Epithelial cell of esophagus (primary cell): ENCODE data around the gene EPHB1.

Experiments used
- DNase-seq: peaks from one replicate; pipeline ENCODE4 v3.0.0; 2010; ENCODE audit warnings: low read depth
- H3K4me3 ChIP-seq: 2 replicates; pipeline ENCODE4 v1.5.1; 2011; ENCODE audit warnings: mild to moderate bottlenecking, low read length, control low read depth
- CTCF ChIP-seq: IDR thresholded peaks from 2 replicates; pipeline ENCODE4 v1.5.1; 2011; ENCODE audit warnings: low read depth, mild to moderate bottlenecking, low read length, control low read depth, inconsistent platforms; ENCODE audit not compliant: insufficient read depth; ENCODE audit errors: missing control alignments

EPHB1 gene

GRCh38 chr3:134949150-134949549 lies 154.1 kb downstream of the EPHB1 start:
- no peak for TF ChIP-seq CTCF
- no peak overlapping the region for H3K4me3 ChIP-seq
- no peak for DNase-seq

DNA sequence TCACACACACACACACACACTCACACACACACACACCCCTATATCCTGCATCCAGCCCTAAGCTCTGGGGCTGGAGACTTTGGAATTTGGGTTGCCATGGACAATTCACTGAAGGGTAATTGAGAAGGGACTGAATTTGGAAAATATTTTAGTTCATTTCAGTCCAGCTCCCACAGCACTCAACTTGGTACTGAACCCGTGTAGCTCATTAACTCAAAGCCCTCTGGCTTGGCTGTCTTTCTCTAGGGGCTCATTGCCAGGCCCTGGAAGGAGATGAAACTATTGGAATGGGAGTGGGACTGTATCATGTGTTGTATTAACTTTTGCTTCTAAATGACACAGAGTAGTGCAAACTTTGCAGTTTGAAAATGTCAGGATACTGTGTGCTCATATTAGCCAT lies 157.3 kb downstream of the EPHB1 start:
- no peak for DNase-seq
- TF ChIP-seq CTCF: no peak
- no peak overlapping the region for H3K4me3 ChIP-seq

GRCh38 chr3:134955874-134956273 lies 160.8 kb downstream of the EPHB1 start:
- H3K4me3 ChIP-seq: no peak overlapping the region
- DNase-seq: no peak
- TF ChIP-seq CTCF: no peak

DNA sequence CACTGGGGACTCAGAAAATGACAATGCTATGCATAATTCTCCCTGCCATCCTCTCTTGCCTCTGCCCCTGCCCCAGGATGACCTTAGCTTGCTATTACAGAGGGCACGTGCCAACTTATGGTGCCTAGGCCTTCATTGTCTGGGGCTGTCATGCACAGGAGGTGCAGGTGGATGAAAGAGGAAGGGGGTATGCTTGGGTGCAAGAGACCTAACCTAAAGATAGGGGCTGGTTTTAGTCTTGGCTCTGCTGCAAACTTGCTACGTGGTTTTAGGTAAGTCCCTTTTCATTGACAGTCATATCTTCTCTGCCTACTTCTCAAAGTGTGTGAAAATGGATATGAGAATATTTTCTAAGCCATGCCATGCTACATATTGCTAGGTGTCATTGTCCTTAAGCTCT lies 161.3 kb downstream of the EPHB1 start:
- DNase-seq: no peak
- TF ChIP-seq CTCF: no peak
- H3K4me3 ChIP-seq: no peak overlapping the region

DNA sequence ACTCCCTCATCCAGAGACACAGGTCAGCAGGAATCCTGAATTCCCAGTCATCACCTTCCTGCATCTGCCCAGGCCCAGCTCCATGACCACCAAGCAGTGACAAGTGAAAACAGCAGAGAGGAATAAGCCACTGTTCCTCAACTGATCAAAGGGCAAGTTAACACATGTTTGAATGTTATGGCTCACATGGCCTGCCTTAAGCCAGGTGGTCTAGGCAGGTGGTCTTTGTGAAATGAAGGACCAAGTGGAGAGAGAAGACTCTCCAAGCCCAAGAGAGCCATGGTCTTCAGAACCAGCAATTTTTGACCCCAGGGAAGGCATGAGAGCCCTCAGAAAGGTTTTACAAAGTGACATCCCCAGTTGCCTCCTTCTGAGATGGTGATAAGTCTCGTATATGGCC lies 161.8 kb downstream of the EPHB1 start:
- no peak for DNase-seq
- no peak overlapping the region for H3K4me3 ChIP-seq
- no peak for TF ChIP-seq CTCF

GRCh38 chr3:134959516-134959915 lies 164.5 kb downstream of the EPHB1 start:
- no peak for TF ChIP-seq CTCF

GRCh38 chr3:134964226-134964625 lies 169.2 kb downstream of the EPHB1 start:
- TF ChIP-seq CTCF: no peak
- no peak for DNase-seq
- H3K4me3 ChIP-seq: no peak overlapping the region

More at GRCh38 chr3:134959516-134959915, 164.5 kb downstream of the EPHB1 start:
- no peak for DNase-seq
- no peak overlapping the region for H3K4me3 ChIP-seq
